Measurements from ENCODE around the gene TTC7B. TPM values are rescaled to one million over a fixed set of nuclear protein-coding genes. Genes with fewer than 3 reads are reported as not detected.
A peak's percentile ranks its signal among the peaks of the same experiment; 100 is the strongest.

The TTC7B gene
- total RNA-seq, 1 donor from 2014 or later, result 20.6 TPM

DNA sequence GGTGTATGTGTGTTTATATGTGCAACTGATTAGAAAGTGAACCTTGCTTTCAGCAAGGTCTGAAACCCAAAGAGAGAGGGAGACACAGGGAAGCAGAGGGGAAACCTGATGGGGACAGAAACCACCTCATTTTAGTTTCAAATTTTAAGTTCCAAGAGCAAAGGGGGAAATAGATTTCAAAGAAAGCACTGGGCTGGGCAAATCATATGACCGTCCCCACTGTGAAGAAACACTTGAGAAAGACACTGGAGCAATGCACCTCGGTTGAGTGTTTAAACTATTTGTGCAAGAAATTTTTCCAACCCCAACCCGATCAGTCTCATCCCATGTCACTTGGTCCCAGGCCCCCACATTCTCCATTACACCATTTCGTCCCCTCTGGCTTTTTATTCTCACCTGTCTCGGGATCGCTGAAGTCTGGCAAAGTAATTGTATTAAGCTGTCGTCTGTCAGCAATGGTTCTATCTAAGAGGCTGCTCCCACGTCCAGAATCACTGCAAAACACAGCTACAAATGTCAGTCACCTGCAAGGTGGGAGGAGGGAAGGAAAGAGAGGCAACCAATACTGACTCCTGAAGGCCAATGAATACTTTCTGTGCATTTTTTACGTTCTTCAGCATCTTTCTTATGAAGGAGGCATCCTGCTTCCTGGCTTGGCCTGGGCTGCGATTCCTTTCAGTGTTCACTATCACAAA lies 205.7 kb downstream of the TTC7B start:
- Histone ChIP-seq H3K9me3 (ENCODE audit: low read depth) (no peaks in the 10 kb centered on the region), H3K4me1 (peaks cover 40% of the 10 kb centered on the region), H2AFZ (replicated peaks) (no peak overlapping the region), H3K27ac (no peak overlapping the region), H3F3A (ENCODE audit: low read depth) (peaks cover 12% of the 10 kb centered on the region), H3K79me2 (ENCODE audit: low read depth) (no peaks in the 10 kb centered on the region), H3K36me3 (no peaks in the 10 kb centered on the region), H4K20me1 (ENCODE audit: low read depth) (no peaks in the 10 kb centered on the region), H3K4me2 (no peak overlapping the region), H3K4me3 (no peak overlapping the region), H3K27me3 (no peaks in the 10 kb centered on the region), H3K9ac (no peak overlapping the region)
- Mint-ChIP-seq H3K4me3 (no peak overlapping the region), H3K36me3 (peaks cover 7% of the 10 kb centered on the region), H3K4me1 (peaks cover 45% of the 10 kb centered on the region), H3K27ac (peak overlapping the region; percentile 6), H3K9me3 (no peaks in the 10 kb centered on the region), H3K27me3 (ENCODE audit: insufficient read depth, low read depth) (no peaks in the 10 kb centered on the region)
- no peak for DNase-seq (ENCODE audit: low spot score)
- no peak for TF ChIP-seq EZH2phosphoT487 (IDR thresholded peaks at IDR 0.05)
- no peak for TF ChIP-seq EZH2 (IDR thresholded peaks at IDR 0.05)
- TF ChIP-seq, protein P1, sequence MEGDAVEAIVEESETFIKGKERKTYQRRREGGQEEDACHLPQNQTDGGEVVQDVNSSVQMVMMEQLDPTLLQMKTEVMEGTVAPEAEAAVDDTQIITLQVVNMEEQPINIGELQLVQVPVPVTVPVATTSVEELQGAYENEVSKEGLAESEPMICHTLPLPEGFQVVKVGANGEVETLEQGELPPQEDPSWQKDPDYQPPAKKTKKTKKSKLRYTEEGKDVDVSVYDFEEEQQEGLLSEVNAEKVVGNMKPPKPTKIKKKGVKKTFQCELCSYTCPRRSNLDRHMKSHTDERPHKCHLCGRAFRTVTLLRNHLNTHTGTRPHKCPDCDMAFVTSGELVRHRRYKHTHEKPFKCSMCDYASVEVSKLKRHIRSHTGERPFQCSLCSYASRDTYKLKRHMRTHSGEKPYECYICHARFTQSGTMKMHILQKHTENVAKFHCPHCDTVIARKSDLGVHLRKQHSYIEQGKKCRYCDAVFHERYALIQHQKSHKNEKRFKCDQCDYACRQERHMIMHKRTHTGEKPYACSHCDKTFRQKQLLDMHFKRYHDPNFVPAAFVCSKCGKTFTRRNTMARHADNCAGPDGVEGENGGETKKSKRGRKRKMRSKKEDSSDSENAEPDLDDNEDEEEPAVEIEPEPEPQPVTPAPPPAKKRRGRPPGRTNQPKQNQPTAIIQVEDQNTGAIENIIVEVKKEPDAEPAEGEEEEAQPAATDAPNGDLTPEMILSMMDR (IDR thresholded peaks at IDR 0.05), result no peak

DNA sequence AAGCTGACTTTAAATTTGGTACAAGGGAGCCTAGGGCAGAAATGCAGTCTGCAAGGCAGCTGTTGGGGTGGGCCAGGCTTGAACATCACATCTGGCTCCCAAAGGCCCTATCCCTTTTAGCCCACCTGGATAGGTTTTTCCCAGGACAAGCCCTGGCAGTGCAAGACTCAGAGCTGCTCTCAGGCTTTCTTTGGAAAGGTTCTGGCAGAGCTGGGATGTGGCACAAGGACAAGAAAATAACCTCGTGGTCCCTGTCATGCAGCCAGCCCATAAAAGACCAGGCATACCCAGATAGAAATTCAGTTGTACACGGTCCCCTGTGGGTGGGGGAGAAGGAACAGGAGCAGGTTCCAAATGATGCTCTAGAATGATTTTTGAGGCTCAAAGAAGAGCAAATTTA lies 206.9 kb downstream of the TTC7B start:
- Histone ChIP-seq H2AFZ (replicated peaks) (no peak overlapping the region), H3K4me2 (no peak overlapping the region), H3K27ac (no peak overlapping the region), H3K4me1 (peaks cover 45% of the 10 kb centered on the region), H3K4me3 (no peak overlapping the region), H3K9ac (no peak overlapping the region), H3K9me3 (ENCODE audit: low read depth) (no peaks in the 10 kb centered on the region), H3F3A (ENCODE audit: low read depth) (peaks cover 20% of the 10 kb centered on the region), H4K20me1 (ENCODE audit: low read depth) (no peaks in the 10 kb centered on the region), H3K36me3 (no peaks in the 10 kb centered on the region), H3K27me3 (no peaks in the 10 kb centered on the region), H3K79me2 (ENCODE audit: low read depth) (no peaks in the 10 kb centered on the region)
- TF ChIP-seq EZH2 (IDR thresholded peaks at IDR 0.05) (no peak), EZH2phosphoT487 (IDR thresholded peaks at IDR 0.05) (no peak)
- H3K4me1 Mint-ChIP-seq, result peaks cover 47% of the 10 kb centered on the region
- no peaks in the 10 kb centered on the region for H3K27me3 Mint-ChIP-seq (ENCODE audit: insufficient read depth, low read depth)
- H3K9me3 Mint-ChIP-seq, result no peaks in the 10 kb centered on the region
- H3K27ac Mint-ChIP-seq, result no peak overlapping the region
- peaks cover 7% of the 10 kb centered on the region for H3K36me3 Mint-ChIP-seq
- no peak for DNase-seq (ENCODE audit: low spot score)
- H3K4me3 Mint-ChIP-seq, result no peak overlapping the region

DNA sequence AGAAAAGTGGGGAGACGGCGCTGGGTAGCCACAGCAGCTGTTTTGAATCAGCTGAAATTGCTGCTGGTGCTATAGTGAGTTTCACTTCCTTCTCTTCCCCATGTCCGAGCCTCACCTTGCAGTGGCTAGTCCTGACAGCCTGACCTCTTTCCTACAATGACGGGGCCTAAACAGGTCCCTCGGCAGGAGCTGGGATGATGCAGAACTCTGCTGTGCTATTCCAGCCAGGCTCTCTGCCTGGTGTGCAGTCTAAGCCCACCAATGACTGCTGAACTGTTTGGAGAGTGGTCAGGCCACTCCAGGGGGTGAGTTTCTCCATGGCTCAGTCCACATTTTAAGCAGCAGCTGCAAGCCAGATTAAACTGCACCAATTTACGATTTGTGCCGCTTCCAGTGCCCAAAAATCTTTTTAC lies 207.3 kb downstream of the TTC7B start:
- Mint-ChIP-seq H3K9me3 (no peaks in the 10 kb centered on the region), H3K27me3 (ENCODE audit: insufficient read depth, low read depth) (no peaks in the 10 kb centered on the region), H3K27ac (no peak overlapping the region), H3K4me1 (peaks cover 48% of the 10 kb centered on the region), H3K36me3 (peaks cover 7% of the 10 kb centered on the region), H3K4me3 (no peak overlapping the region)
- H3K9ac ChIP-seq, result no peak overlapping the region
- H3K27ac ChIP-seq, result no peak overlapping the region
- H4K20me1 ChIP-seq (ENCODE audit: low read depth), result no peaks in the 10 kb centered on the region
- peaks cover 49% of the 10 kb centered on the region for H3K4me1 ChIP-seq
- no peaks in the 10 kb centered on the region for H3K27me3 ChIP-seq
- H3K9me3 ChIP-seq (ENCODE audit: low read depth), result no peaks in the 10 kb centered on the region
- no peak overlapping the region for H3K4me3 ChIP-seq
- TF ChIP-seq EZH2 (IDR thresholded peaks at IDR 0.05) (no peak), EZH2phosphoT487 (IDR thresholded peaks at IDR 0.05) (no peak)
- TF ChIP-seq, protein P1 (IDR thresholded peaks at IDR 0.05), result no peak
- H3K79me2 ChIP-seq (ENCODE audit: low read depth), result no peaks in the 10 kb centered on the region
- DNase-seq (ENCODE audit: low spot score), result no peak
- H3K36me3 ChIP-seq, result no peaks in the 10 kb centered on the region
- no peak overlapping the region for H2AFZ ChIP-seq (replicated peaks)
- H3K4me2 ChIP-seq, result peak overlapping the region; percentile 6
- peaks cover 20% of the 10 kb centered on the region for H3F3A ChIP-seq (ENCODE audit: low read depth)

DNA sequence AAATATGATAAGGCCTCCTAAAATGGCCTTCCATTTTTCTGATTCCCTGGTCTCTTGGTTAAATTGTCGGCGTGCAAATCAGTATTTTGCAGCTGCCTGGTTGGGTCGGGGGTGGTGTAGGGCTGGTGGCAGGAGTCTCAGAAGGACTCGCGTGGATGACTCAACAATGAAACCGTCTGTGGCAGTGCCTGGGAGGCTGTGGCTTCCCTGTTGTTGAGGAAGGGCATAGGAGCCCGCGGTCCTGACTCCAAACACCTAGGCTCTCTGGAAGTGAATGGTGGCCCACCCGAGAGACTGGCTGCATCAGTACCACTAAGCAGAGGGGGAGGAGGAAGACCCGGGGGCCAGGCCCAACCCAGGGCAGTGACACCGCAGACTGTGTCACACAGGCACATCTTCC lies 207.9 kb downstream of the TTC7B start:
- H3K27me3 ChIP-seq, result no peaks in the 10 kb centered on the region
- H3K27me3 Mint-ChIP-seq (ENCODE audit: insufficient read depth, low read depth), result no peaks in the 10 kb centered on the region
- no peaks in the 10 kb centered on the region for H4K20me1 ChIP-seq (ENCODE audit: low read depth)
- H3K4me1 ChIP-seq, result peaks cover 56% of the 10 kb centered on the region
- no peak overlapping the region for H3K4me3 ChIP-seq
- DNase-seq (ENCODE audit: low spot score), result no peak
- peaks cover 20% of the 10 kb centered on the region for H3F3A ChIP-seq (ENCODE audit: low read depth)
- no peak overlapping the region for H3K9ac ChIP-seq
- H3K27ac ChIP-seq, result no peak overlapping the region
- H3K9me3 Mint-ChIP-seq, result no peaks in the 10 kb centered on the region
- H3K4me1 Mint-ChIP-seq, result peaks cover 50% of the 10 kb centered on the region
- H3K27ac Mint-ChIP-seq, result no peak overlapping the region
- no peak overlapping the region for H3K4me3 Mint-ChIP-seq
- no peaks in the 10 kb centered on the region for H3K79me2 ChIP-seq (ENCODE audit: low read depth)
- no peak overlapping the region for H3K4me2 ChIP-seq
- no peak overlapping the region for H2AFZ ChIP-seq (replicated peaks)
- peaks cover 7% of the 10 kb centered on the region for H3K36me3 Mint-ChIP-seq
- H3K9me3 ChIP-seq (ENCODE audit: low read depth), result no peaks in the 10 kb centered on the region
- TF ChIP-seq EZH2phosphoT487 (IDR thresholded peaks at IDR 0.05) (no peak), EZH2 (IDR thresholded peaks at IDR 0.05) (no peak)
- TF ChIP-seq, protein P1 (IDR thresholded peaks at IDR 0.05), result no peak
- no peaks in the 10 kb centered on the region for H3K36me3 ChIP-seq

Data from neural progenitor cell (in vitro differentiated cells).